HG03432 (cell line): ENCODE results near the gene CCDC60.

ENCODE experiments used
- ATAC-seq: cut with Tn5 transposase; IDR thresholded peaks from one replicate; pipeline ENCODE4 v1.9.1; 2021; ENCODE audit warnings: mild to moderate bottlenecking, moderate library complexity; ENCODE audit not compliant: unreplicated experiment

The CCDC60 gene, protein sequence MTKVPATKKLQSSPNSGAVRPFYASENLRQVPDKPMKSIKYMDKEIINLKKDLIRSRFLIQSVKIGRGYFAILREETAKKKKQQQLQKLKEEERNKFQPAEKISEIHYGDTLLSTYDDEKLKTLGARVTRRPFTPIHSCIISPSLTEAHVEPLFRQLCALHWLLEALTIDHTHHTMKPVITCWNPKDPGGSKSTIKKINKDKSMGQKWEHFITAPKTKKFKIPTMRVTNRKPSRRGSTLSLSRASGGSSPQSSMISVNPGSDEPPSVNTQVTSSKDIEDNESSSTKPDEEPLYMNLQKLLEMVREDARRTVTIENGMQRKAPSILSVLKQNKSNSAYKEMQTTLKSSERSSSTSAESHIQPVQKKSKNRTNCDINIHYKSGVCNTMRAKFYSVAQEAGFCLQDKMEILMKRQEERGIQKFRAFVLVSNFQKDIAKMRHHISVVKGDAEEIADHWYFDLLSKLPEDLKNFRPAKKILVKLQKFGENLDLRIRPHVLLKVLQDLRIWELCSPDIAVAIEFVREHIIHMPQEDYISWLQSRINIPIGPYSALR

GRCh38 chr12:119334430-119335170, at the start of gene CCDC60:
Gene CCDC60, plus strand, starts transcription at chr12:119334729. Its CDS starts 448 bp downstream, at chr12:119335177.
- ATAC-seq = no peak

DNA sequence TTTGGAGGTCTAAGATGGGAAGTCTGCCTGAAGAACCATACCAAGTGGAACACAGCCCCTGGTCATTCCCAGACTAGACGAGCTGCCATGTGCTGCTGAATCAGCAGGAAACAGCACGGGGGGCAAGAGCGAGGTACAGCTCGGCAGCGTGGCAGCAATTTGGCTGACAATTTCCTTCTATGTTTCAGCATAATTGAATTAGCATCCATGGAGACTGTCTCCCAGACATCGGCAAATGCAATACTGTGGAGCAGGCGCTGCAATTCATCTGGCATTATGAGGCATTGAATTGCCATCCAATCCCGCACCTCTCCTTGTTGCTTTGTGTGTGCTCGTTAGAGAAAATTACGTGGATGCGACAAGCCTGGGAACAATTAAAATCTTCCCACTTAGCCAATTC, 46.0 kb upstream of the CCDC60 start:
- no peak for ATAC-seq

DNA sequence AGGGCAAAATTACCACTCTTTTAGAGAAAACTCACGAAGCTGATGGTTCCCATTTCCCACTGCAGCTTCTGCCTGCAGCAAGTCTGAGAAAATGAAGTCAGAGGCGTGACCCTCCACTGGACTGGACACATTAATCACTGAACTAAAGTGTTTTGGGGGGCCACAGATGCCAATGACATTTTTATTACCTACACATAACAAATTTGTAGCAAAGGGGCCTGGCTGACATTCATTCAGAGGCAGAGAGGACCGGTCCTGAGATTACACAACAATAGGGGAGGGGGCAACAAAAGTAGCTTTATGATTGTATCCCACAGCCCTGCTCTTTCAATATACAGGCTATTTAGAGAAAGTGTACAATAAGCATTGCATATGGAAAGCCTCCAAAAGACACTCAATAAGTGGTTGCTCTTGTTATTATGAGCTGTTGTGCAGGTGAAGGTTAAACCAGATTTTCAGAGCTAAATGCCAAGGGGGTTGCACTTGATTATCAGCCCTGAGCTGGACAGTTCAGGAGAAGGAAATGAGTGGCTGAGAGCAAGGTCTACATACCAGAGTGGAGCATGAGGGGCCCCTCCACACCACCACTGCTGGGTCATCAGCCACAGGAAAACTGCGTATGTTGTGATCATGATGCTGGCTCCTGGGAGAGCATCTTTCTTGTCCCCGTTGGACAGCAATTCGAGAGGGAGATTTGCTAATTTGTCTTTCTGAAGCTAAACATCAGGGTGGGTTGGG, 41.5 kb upstream of the CCDC60 start:
- ATAC-seq = no peak

DNA sequence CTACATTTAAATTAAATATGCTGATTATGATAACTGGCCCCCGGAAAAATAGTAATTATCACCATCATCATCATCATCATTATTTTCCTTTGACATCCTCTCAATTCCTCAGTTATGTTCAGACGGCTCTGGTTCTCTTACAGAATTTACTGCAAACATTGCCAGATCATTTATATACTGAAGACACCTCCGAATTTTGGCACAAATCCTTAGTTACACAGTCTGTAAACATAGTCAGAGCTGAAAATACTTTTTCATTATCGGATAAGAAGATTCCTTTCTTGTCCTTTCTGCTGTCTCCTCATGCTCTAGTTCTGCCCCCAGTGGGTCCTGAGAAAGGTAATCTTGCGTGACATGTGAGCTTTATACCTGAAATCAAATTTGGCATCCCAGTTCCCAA, 40.3 kb upstream of the CCDC60 start:
- ATAC-seq = no peak

- no peak for ATAC-seq
Measured at GRCh38 chr12:119296535-119296934, 38.0 kb upstream of the CCDC60 start.

DNA sequence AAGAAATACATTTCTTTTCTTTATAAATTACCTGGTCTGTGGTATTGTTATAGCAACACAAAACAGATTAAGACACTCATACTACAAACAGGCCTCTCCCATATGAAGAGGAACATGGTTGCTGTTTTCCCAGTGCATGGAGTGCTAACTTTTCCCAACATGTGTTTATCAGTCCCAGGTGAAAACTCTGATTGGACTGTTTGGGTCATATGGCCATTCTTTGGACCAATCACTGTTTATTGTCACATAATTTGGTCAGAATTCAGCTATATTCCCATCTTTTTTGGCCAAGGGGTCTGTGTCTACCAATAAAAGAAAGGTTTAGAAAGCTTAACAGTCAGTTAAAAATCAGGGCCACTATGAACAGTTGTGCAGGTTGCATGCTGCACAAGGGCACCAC, 35.4 kb upstream of the CCDC60 start:
- no peak for ATAC-seq

- ATAC-seq = no peak
Measured at GRCh38 chr12:119301379-119301778, 33.1 kb upstream of the CCDC60 start.

DNA sequence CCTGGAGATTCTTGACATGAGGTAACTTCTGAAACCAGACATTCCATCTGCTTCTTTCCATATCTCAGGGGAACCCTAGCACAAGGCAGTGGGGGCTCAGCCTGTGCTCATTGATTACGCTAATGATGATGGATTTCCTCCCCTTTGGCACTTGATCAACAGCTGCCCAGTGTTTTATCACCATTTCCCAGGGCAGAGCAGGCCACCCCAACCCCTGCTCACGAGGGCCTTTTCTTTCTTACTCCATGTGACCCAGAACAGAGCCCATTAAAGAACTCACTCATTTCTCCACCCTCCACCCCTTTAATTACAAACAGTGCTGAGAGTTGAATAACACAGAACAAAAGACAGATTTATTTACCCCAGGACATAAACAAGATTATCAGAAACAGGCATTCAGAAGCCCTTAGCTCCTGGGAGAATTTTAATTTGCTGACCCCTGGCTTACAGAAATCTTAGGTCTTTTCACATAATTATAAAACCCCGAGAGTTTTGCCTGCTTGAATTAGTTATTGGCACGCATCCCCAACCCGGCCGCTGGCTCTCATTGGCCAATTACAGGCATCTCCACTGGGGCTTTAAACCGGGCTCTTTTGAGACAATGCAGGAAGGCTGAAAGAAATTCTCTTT, 32.0 kb upstream of the CCDC60 start:
- no peak for ATAC-seq

GRCh38 chr12:119306593-119306992, 27.9 kb upstream of the CCDC60 start:
- ATAC-seq = no peak

- ATAC-seq = no peak
Measured at GRCh38 chr12:119307747-119308146, 26.8 kb upstream of the CCDC60 start.

- ATAC-seq = no peak
Measured at GRCh38 chr12:119308708-119309456, 25.6 kb upstream of the CCDC60 start.

DNA sequence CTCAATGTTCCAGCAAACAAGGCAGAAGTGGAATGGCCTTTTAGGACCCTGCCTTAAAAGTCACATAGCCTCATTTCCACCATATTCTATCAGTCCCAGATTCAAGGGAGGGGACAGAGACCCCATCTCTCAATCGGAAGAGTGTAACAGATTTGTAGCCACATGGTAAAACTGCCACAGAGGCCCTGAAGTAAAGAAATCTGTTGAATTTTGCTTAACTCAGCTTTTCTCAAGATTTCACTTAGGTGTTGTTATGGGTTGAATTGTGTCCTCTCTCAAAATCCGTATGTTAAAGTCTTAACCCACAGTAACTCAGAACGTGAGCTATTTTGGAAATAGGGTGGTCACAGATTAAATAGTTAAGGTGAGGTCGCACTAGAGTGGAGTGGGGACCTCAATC, 22.7 kb upstream of the CCDC60 start:
- no peak for ATAC-seq

GRCh38 chr12:119312904-119313303, 21.6 kb upstream of the CCDC60 start:
- ATAC-seq = no peak

DNA sequence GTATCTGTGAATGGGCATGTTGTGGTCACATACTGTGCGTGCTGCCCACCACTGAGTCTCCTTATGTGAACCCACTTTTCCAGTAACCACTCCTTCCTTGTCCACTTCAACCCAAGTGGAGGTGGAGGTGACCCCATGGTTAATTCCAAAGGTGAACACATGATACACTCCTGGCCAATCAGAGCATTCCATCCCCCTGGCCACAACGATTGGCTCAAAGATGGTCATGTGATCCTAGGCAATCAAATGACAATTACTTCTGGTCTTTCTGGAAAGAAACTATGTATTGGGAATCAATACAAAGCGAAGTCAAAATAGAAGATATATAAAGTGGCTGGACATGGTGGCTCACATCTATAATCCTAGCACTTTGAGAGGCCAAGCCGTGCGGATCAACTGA, 20.2 kb upstream of the CCDC60 start:
- no peak for ATAC-seq

DNA sequence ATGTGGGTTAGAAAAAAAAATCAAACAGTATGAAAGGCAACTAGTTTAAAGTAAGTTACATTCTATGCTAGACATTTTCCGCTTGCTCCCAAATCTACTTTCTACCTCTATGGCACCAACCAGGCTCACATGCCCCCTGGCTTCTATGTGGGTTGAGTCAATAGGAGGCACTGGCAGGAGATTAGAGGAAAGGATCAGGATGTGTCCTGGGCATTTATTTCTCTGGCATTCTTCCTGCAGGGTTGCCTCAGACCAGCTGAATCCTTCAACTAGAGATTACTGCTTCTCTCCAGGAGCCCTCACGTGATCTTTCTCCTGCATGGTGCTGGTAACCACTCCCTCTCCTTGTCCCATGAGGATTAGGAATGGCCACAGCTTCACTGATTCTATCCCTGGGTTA, 14.9 kb upstream of the CCDC60 start:
- no peak for ATAC-seq

DNA sequence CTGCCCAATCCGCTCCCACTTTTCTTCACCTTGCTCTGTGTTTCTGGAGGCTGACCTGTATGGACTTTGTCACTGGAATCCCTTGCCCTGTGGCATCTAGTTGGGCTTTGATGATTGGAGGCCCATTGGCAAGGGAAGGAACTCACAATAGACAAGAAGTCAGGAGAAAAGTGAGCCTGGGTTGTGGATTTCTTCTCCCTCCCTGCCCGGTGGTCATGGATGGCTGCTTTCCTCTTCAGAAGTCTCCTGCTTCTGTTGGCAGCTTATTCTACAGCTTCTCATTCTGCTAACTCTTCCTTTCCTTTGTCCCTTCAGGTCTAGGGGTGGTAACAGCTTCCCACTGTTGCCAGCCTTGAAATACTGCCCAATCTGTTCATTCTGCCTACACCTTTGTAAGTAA, 13.9 kb upstream of the CCDC60 start:
- ATAC-seq = no peak

- no peak for ATAC-seq
Measured at GRCh38 chr12:119322301-119322723, 12.2 kb upstream of the CCDC60 start.

GRCh38 chr12:119325813-119326212, 8.7 kb upstream of the CCDC60 start:
- ATAC-seq = no peak

- ATAC-seq = no peak
Measured at GRCh38 chr12:119326341-119326740, 8.2 kb upstream of the CCDC60 start.

GRCh38 chr12:119327471-119327870, 7.1 kb upstream of the CCDC60 start:
- ATAC-seq = no peak
